Muscle of back (tissue), 11 donors: ENCODE results near the gene SF3A1. TPM values are rescaled to one million over a fixed set of nuclear protein-coding genes. Genes with fewer than 3 reads are reported as not detected.
"Not testable (repeated sequence)": the region's sequence is repeated elsewhere in the genome, so short reads cannot be mapped to it uniquely, and the experiment has no call there.

Source experiments
- DNase-seq, 3 donors: peaks; one replicate each; pipeline versions ENCODE4 v3.0.0 to v3.0.0-alpha.2; 2013
- polyA plus RNA-seq, 10 donors: library from polyadenylated mRNA; unstranded; fragments of 120-200 nt; gene quantifications; one replicate each; pipeline ENCODE4 v1.2.1, GENCODE V29; 2013; ENCODE audit not compliant: insufficient read length in 10 of 10

The SF3A1 gene
- polyA plus RNA-seq, 10 donors = 63.8 to 95.9 (median 73.0) TPM

- no peak for DNase-seq
These were observed 2.0 kb downstream of the SF3A1 start for GRCh38 chr22:30354644-30355043.

GRCh38 chr22:30351226-30351625 is 5.5 kb downstream of the SF3A1 start:
- DNase-seq = no peak

- DNase-seq = no peak
These were observed 7.9 kb downstream of the SF3A1 start for GRCh38 chr22:30348809-30349208.

- no peak for DNase-seq
These were observed 8.3 kb downstream of the SF3A1 start for GRCh38 chr22:30348404-30348803.

- DNase-seq = no peak
These were observed 9.3 kb downstream of the SF3A1 start for GRCh38 chr22:30347255-30347892.

GRCh38 chr22:30344447-30345200 is 12.1 kb downstream of the SF3A1 start:
- no peak for DNase-seq

GRCh38 chr22:30340911-30341685 is 15.6 kb downstream of the SF3A1 start:
- DNase-seq = peak; percentile 56 to 73 (median 60)

GRCh38 chr22:30338802-30339201 is 17.9 kb downstream of the SF3A1 start:
- DNase-seq = no peak

- DNase-seq = not testable (repeated sequence)
These were observed 18.4 kb downstream of the SF3A1 start for GRCh38 chr22:30338341-30338740.

GRCh38 chr22:30337461-30337778 is 19.3 kb downstream of the SF3A1 start:
- DNase-seq = no peak

- DNase-seq = no peak
These were observed 19.8 kb downstream of the SF3A1 start for GRCh38 chr22:30336752-30337460.

GRCh38 chr22:30335236-30335635 is 21.5 kb downstream of the SF3A1 start:
- DNase-seq = no peak

GRCh38 chr22:30334646-30335045 is 22.0 kb downstream of the SF3A1 start:
- DNase-seq = no peak

GRCh38 chr22:30333707-30334087 is 23.0 kb downstream of the SF3A1 start:
- DNase-seq = no peak

- DNase-seq = no peak
These were observed 23.5 kb downstream of the SF3A1 start for GRCh38 chr22:30332994-30333706.

- DNase-seq = no peak
These were observed 24.1 kb downstream of the SF3A1 start for GRCh38 chr22:30332551-30332950.

- no peak for DNase-seq
These were observed 28.1 kb downstream of the SF3A1 start for GRCh38 chr22:30328466-30329049.

GRCh38 chr22:30327864-30328345 is 28.8 kb downstream of the SF3A1 start:
- DNase-seq = no peak

GRCh38 chr22:30326706-30327362 is 29.9 kb downstream of the SF3A1 start, which contains the start of gene TBC1D10A:
TSS of gene TBC1D10A (minus strand) at chr22:30326941. CDS start at chr22:30326881, 60 bp downstream.
- peak; percentile 91 to 95 (median 93) for DNase-seq

- DNase-seq = no peak
These were observed 30.4 kb downstream of the SF3A1 start for GRCh38 chr22:30326255-30326705.
